GM12891 (cell line): Measurements from ENCODE around the gene SMIM41.

Experiments used
- POLR2A ChIP-seq: IDR thresholded peaks from 2 replicates; pipeline ENCODE4 v1.6.1; 2011; ENCODE audit warnings: low read depth, low read length, control low read depth
- POLR2AphosphoS5 ChIP-seq: IDR thresholded peaks from 2 replicates; pipeline ENCODE4 v1.6.1; 2011; ENCODE audit warnings: low read depth, low read length, control low read depth
- TAF1 ChIP-seq: IDR thresholded peaks from 2 replicates; pipeline ENCODE4 v1.6.1; 2011; ENCODE audit warnings: low read depth, low read length, control low read depth

GRCh38 chr12:52066346-52067080 is 13.0 kb upstream of the SMIM41 start:
- no peak for TF ChIP-seq POLR2A
- no peak for TF ChIP-seq TAF1
- no peak for TF ChIP-seq POLR2AphosphoS5
